Transverse colon (tissue), 4 donors: ENCODE data around the gene POLR2J.
"Not testable (repeated sequence)": the region's sequence is repeated elsewhere in the genome, so short reads cannot be mapped to it uniquely, and the experiment has no call there.

Source experiments
- CTCF ChIP-seq, 5 experiments: fragments of 200-600 bp in 3 of 5; fragments of 450-650 bp in 2 of 5; sonication (generic) in 3 of 5; IDR thresholded peaks; 1 replicate in 2 of 5; 2 replicates in 3 of 5; pipeline ENCODE4 v1.5.1; 2016 to 2017; ENCODE audit warnings: antibody characterized with exemption in 5 of 5, inconsistent platforms in 3 of 5, mild to moderate bottlenecking in 2 of 5, moderate library complexity in 1 of 5
- EP300 ChIP-seq: sonication (generic); formaldehyde crosslinking; IDR thresholded peaks from one replicate; pipeline ENCODE4 v1.6.1; 2017; ENCODE audit warnings: antibody characterized with exemption, low read depth
- POLR2A ChIP-seq: fragments of 450-650 bp; IDR thresholded peaks from one replicate; pipeline ENCODE4 v1.6.1; 2016; ENCODE audit warnings: antibody characterized with exemption, mild to moderate bottlenecking, moderate library complexity
- POLR2AphosphoS5 ChIP-seq, 3 donors: sonication (generic); formaldehyde crosslinking; IDR thresholded peaks; one replicate each; pipeline ENCODE4 v1.6.1; 2016; ENCODE audit warnings: antibody characterized with exemption in 3 of 3

- TF ChIP-seq CTCF (IDR thresholded peaks at IDR 0.05); POLR2AphosphoS5 (IDR thresholded peaks at IDR 0.05); POLR2A; EP300: not testable (repeated sequence)
Observed at GRCh38 chr7:102498321-102498720, 19.6 kb upstream of the POLR2J start.
